ENCODE results near the gene SH3GL1. TPM values are rescaled to one million over a fixed set of nuclear protein-coding genes. Genes with fewer than 3 reads are reported as not detected.

The SH3GL1 gene
- total and polyA plus RNA-seq, 10 of the 15 experiments (the other 5 are each of a cell fraction or from before 2014, with no cell fraction given) = 0.93 to 47.4 (median 28.4) TPM

- no peak for TF ChIP-seq IRF5 (IDR thresholded peaks at IDR 0.05; ENCODE audit: borderline replicate concordance)
- TF ChIP-seq EGR1 (IDR thresholded peaks at IDR 0.05; ENCODE audit: borderline replicate concordance in 1 of 2, low read depth in 2 of 2, low read length in 2 of 2) = no peak
- no peak for TF ChIP-seq HSF1 (IDR thresholded peaks at IDR 0.05; ENCODE audit: low read depth, low read length)
- no peak for TF ChIP-seq CHD1 (IDR thresholded peaks at IDR 0.05; ENCODE audit: low read depth, low read length)
- TF ChIP-seq ZNF687 (IDR thresholded peaks at IDR 0.05) = no peak
- no peak for TF ChIP-seq RELA (IDR thresholded peaks at IDR 0.05; ENCODE audit: borderline replicate concordance, partially characterized antibody)
Observed at GRCh38 chr19:4414144-4414799, 13.9 kb upstream of the SH3GL1 start (continued).
